ENCODE data around the gene LYSMD4. TPM values are rescaled to one million over a fixed set of nuclear protein-coding genes. Genes with fewer than 3 reads are reported as not detected.

Gene LYSMD4
- polyA plus RNA-seq, 2 of the 4 experiments (the other 2 are of a cell fraction) = 3.8 to 6.0 TPM

DNA sequence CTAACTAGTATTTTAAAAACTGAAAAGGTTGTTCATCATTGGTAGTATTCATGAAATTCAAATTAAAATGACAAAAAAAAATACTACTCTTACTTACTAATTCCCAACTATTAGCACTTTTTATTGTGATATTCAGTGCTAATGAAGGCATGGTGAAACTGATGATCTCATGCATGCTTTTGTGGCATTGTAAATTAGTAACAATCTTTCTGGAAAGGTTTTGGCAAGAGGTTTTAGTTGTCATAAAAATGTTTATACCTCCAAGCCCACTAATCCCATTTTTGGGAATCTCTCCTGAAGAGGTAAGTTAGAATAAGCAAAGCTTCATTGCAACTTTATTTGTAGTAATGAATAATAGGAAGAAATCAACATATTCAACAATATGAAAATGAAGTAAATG is 53.0 kb downstream of the LYSMD4 start:
- H3K4me2 ChIP-seq = no peak overlapping the region
- no peak for FAIRE-seq
- TF ChIP-seq HDAC2 (IDR thresholded peaks at IDR 0.05) (no peak), TFCP2L1 (CRISPR knock-in tag; IDR thresholded peaks at IDR 0.05) (no peak), RNF2 (IDR thresholded peaks at IDR 0.05; ENCODE audit: borderline replicate concordance, low read depth) (no peak), MAZ (IDR thresholded peaks at IDR 0.05; ENCODE audit: borderline replicate concordance, low read depth, low read length) (no peak), RCOR1 (IDR thresholded peaks at IDR 0.05; ENCODE audit: low read depth, low read length) (no peak), GATA3 (IDR thresholded peaks at IDR 0.05; ENCODE audit: borderline replicate concordance) (no peak), EHMT2 (IDR thresholded peaks at IDR 0.05; ENCODE audit: low read depth) (no peak), HOXA7 (CRISPR knock-in tag; IDR thresholded peaks at IDR 0.05) (no peak), KDM1A (IDR thresholded peaks at IDR 0.05; ENCODE audit: low read depth) (no peak), POLR2AphosphoS2 (conservative IDR thresholded peaks at IDR 0.05; ENCODE audit: low read length) (no peak), SMC3 (IDR thresholded peaks at IDR 0.05) (no peak), RAD21 (conservative IDR thresholded peaks at IDR 0.05 in 1 of 2, IDR thresholded peaks at IDR 0.05 in 1 of 2) (no peak), CEBPB (IDR thresholded peaks at IDR 0.05) (no peak), HOXB13 (CRISPR knock-in tag; IDR thresholded peaks at IDR 0.05; ENCODE audit: low read depth) (no peak), JUN (IDR thresholded peaks at IDR 0.05) (no peak), BHLHE40 (IDR thresholded peaks at IDR 0.05; ENCODE audit: low read depth, low read length) (no peak), ZFP36 (IDR thresholded peaks at IDR 0.05; ENCODE audit: borderline replicate concordance, partially characterized antibody) (no peak)
- TF ChIP-seq, protein P1, sequence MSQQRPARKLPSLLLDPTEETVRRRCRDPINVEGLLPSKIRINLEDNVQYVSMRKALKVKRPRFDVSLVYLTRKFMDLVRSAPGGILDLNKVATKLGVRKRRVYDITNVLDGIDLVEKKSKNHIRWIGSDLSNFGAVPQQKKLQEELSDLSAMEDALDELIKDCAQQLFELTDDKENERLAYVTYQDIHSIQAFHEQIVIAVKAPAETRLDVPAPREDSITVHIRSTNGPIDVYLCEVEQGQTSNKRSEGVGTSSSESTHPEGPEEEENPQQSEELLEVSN (IDR thresholded peaks at IDR 0.05; ENCODE audit: borderline replicate concordance, low read depth) = no peak
- TF ChIP-seq, protein P2, sequence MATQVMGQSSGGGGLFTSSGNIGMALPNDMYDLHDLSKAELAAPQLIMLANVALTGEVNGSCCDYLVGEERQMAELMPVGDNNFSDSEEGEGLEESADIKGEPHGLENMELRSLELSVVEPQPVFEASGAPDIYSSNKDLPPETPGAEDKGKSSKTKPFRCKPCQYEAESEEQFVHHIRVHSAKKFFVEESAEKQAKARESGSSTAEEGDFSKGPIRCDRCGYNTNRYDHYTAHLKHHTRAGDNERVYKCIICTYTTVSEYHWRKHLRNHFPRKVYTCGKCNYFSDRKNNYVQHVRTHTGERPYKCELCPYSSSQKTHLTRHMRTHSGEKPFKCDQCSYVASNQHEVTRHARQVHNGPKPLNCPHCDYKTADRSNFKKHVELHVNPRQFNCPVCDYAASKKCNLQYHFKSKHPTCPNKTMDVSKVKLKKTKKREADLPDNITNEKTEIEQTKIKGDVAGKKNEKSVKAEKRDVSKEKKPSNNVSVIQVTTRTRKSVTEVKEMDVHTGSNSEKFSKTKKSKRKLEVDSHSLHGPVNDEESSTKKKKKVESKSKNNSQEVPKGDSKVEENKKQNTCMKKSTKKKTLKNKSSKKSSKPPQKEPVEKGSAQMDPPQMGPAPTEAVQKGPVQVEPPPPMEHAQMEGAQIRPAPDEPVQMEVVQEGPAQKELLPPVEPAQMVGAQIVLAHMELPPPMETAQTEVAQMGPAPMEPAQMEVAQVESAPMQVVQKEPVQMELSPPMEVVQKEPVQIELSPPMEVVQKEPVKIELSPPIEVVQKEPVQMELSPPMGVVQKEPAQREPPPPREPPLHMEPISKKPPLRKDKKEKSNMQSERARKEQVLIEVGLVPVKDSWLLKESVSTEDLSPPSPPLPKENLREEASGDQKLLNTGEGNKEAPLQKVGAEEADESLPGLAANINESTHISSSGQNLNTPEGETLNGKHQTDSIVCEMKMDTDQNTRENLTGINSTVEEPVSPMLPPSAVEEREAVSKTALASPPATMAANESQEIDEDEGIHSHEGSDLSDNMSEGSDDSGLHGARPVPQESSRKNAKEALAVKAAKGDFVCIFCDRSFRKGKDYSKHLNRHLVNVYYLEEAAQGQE (IDR thresholded peaks at IDR 0.05) = no peak
- TF ChIP-seq, protein P3, sequence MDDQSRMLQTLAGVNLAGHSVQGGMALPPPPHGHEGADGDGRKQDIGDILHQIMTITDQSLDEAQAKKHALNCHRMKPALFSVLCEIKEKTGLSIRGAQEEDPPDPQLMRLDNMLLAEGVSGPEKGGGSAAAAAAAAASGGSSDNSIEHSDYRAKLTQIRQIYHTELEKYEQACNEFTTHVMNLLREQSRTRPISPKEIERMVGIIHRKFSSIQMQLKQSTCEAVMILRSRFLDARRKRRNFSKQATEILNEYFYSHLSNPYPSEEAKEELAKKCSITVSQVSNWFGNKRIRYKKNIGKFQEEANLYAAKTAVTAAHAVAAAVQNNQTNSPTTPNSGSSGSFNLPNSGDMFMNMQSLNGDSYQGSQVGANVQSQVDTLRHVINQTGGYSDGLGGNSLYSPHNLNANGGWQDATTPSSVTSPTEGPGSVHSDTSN (IDR thresholded peaks at IDR 0.05) = no peak
- DNase-seq (ENCODE audit: low read depth in 1 of 2, low spot score in 1 of 2) = no peak
- H3K9me3 ChIP-seq = no peaks in the 10 kb centered on the region
- ATAC-seq = no peak
- H3K4me3 ChIP-seq = no peak overlapping the region
- H3K4me1 ChIP-seq = peaks cover 9% of the 10 kb centered on the region; the same call in 2 of the 3 replicates
- CTCF ChIA-PET = interaction anchor here (3.3 kb wide), 1 partner anchor 24 kb away, joined by 14 read pairs; no protein-coding TSS in a partner anchor
- POLR2A ChIA-PET = no interaction called here
- H3K27ac ChIP-seq = no peak overlapping the region

DNA sequence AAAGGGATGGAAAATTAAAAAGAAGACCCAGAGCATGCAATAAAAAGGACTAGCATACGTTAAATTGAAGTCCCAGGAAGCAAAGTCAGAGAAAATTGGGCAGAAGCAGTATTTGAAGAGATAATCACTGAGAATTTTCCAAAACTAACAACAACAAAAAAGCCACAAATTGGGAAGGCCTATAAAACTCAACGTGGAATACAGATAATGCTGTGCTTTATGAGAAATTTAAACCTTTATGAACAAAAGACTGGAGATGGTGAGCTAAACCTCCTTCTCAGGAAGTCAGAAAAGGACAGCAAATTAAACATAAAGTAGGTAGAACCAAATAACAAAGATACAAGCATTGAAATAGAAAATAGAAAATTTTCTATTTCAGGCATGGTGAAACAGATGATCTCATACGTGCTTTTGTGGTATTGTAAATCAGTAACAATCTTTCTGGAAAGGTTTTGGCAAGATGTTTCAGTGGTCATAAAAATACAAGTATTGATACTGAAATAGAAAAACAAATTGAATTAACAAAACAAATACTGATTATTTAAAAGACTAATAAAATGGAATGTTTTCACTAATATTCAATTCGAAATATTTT is 55.6 kb downstream of the LYSMD4 start:
- Histone ChIP-seq H3K4me2 (no peak overlapping the region), H3K9me3 (no peaks in the 10 kb centered on the region), H3K4me1 (peaks cover 9% of the 10 kb centered on the region; the same call in 2 of the 3 replicates), H3K4me3 (no peak overlapping the region), H3K27ac (no peak overlapping the region)
- WGBS (ENCODE audit: missing lambda C conversion rate) = 85% methylated on average over 4 of the region's 4 CpGs
- ATAC-seq = no peak
- CTCF ChIA-PET = no interaction called here
- no peak for TF ChIP-seq TP53 (CRISPR knock-in tag; IDR thresholded peaks at IDR 0.05)
- no peak for TF ChIP-seq RFX5 (IDR thresholded peaks at IDR 0.05)
- TF ChIP-seq EHF (CRISPR knock-in tag; IDR thresholded peaks at IDR 0.05) = no peak
- no peak for TF ChIP-seq POLR2A (IDR thresholded peaks at IDR 0.05; ENCODE audit: low read length)
- TF ChIP-seq ZFP36 (IDR thresholded peaks at IDR 0.05; ENCODE audit: borderline replicate concordance, partially characterized antibody) = no peak
- no peak for TF ChIP-seq BHLHE40 (IDR thresholded peaks at IDR 0.05; ENCODE audit: low read depth, low read length)
- no peak for TF ChIP-seq JUN (IDR thresholded peaks at IDR 0.05)
- no peak for TF ChIP-seq NPAS2 (CRISPR knock-in tag; IDR thresholded peaks at IDR 0.05; ENCODE audit: borderline replicate concordance)
- TF ChIP-seq FOXS1 (CRISPR knock-in tag; IDR thresholded peaks at IDR 0.05) = no peak
- no peak for TF ChIP-seq RCOR1 (IDR thresholded peaks at IDR 0.05; ENCODE audit: low read depth, low read length)
- TF ChIP-seq HOXB13 (CRISPR knock-in tag; IDR thresholded peaks at IDR 0.05; ENCODE audit: low read depth) = no peak
- no peak for TF ChIP-seq MAFK (IDR thresholded peaks at IDR 0.05; ENCODE audit: partially characterized antibody)
- peak; percentile 43 for FAIRE-seq
- POLR2A ChIA-PET = no interaction called here
- no peak for DNase-seq (ENCODE audit: low read depth in 1 of 2, low spot score in 1 of 2)
